ENCODE data around the gene SGSM1. TPM values are rescaled to one million over a fixed set of nuclear protein-coding genes. Genes with fewer than 3 reads are reported as not detected.

Gene SGSM1
- total and polyA plus RNA-seq, 2 of the 4 experiments (the other 2 are of a cell fraction), result not detected

GRCh38 chr22:24964441-24964840 lies 158.4 kb downstream of the SGSM1 start:
- no peak overlapping the region for H3K4me2 ChIP-seq (ENCODE audit: low read depth, low read length)
- H2BK20ac ChIP-seq (ENCODE audit: low read depth, low read length), result no peak overlapping the region
- H3K9me1 ChIP-seq (ENCODE audit: insufficient read depth, low read length), result no peaks in the 10 kb centered on the region
- WGBS, 2 experiments (ENCODE audit: extremely low coverage in 2 of 2, insufficient read length in 1 of 2), result no CpG with 5 or more reads among the region's 3 CpGs
- H3K18ac ChIP-seq (ENCODE audit: low read depth, low read length), result no peak overlapping the region
- CTCF ChIA-PET, result no interaction called here
- H4K8ac ChIP-seq (ENCODE audit: low read depth in 2 of 2, low read length in 2 of 2), result no peak overlapping the region
- no peak overlapping the region for H2AK9ac ChIP-seq (replicated peaks; ENCODE audit: low read depth, low read length, poor library complexity)
- no peak overlapping the region for H4K91ac ChIP-seq (ENCODE audit: insufficient read depth, low read depth, low read length)
- no TSS peak for BruUV-seq (replicated peaks)
- no peaks in the 10 kb centered on the region for H4K20me1 ChIP-seq (ENCODE audit: insufficient read depth, low read length)
- no peak overlapping the region for H2BK120ac ChIP-seq (ENCODE audit: low read depth, low read length)
- in situ Hi-C loops (cut with MboI; ENCODE audit: low sequenced_read_pairs) (no loop called here), intact Hi-C loops (cut with micrococcal nuclease) (no loop called here), dilution Hi-C loops (cut with HindIII; ENCODE audit: low sequenced_read_pairs, unreplicated experiment) (no loop called here)
- H3K79me1 ChIP-seq (ENCODE audit: low read depth in 1 of 2, low read length in 2 of 2), result no peaks in the 10 kb centered on the region
- no peak overlapping the region for H3K9ac ChIP-seq (ENCODE audit: low read depth, low read length)
- no peak overlapping the region for H3K27ac ChIP-seq (ENCODE audit: insufficient read depth, low read length)
- no peak overlapping the region for H3K4ac ChIP-seq (ENCODE audit: low read depth, low read length)
- ATAC-seq (ENCODE audit: low read depth) (no peak), DNase-seq (no peak)
- no peaks in the 10 kb centered on the region for H3K27me3 ChIP-seq (ENCODE audit: control insufficient read depth, insufficient read depth, low read length)
- no peak overlapping the region for H3K56ac ChIP-seq (ENCODE audit: extremely low read depth, insufficient read depth, low read length)
- H3K4me1 ChIP-seq (ENCODE audit: control insufficient read depth, insufficient read depth, low read length), result no peaks in the 10 kb centered on the region
- no peak overlapping the region for H2AK5ac ChIP-seq (ENCODE audit: low read depth, low read length)
- H3K14ac ChIP-seq (replicated peaks; ENCODE audit: low read depth, low read length), result no peak overlapping the region
- no peak overlapping the region for H3K23ac ChIP-seq (ENCODE audit: low read depth, low read length)
- no peaks in the 10 kb centered on the region for H3K9me3 ChIP-seq (ENCODE audit: control insufficient read depth, insufficient read depth, low read length)
- POLR2A ChIA-PET (ENCODE audit: unreplicated experiment), result no interaction called here
- no peaks in the 10 kb centered on the region for H3K36me3 ChIP-seq (ENCODE audit: control insufficient read depth, insufficient read depth, low read length)
- H2BK5ac ChIP-seq (ENCODE audit: low read depth, low read length, poor library complexity, severe bottlenecking), result no peak overlapping the region
- H2AFZ ChIP-seq (replicated peaks; ENCODE audit: low read length, poor library complexity), result no peak overlapping the region
- H2BK15ac ChIP-seq (ENCODE audit: low read depth, low read length), result no peak overlapping the region
- no peak overlapping the region for H4K5ac ChIP-seq (ENCODE audit: low read depth, low read length)
- no peak overlapping the region for H3K4me3 ChIP-seq (ENCODE audit: insufficient read depth, low read depth, low read length)
- TF ChIP-seq BHLHE40 (IDR thresholded peaks at IDR 0.05; ENCODE audit: low read depth, low read length) (no peak), NFE2L2 (IDR thresholded peaks at IDR 0.05; ENCODE audit: low read depth, low read length) (no peak), USF2 (IDR thresholded peaks at IDR 0.05; ENCODE audit: low read depth, low read length) (no peak)

All from IMR-90 (cell line).